Activated CD4-positive, alpha-beta T cell treated with anti-CD3 and anti-CD28 coated beads, Interleukin-2, amount 10 ng/mL, durations not matched to agents 7 days and 5 days (primary cell): ENCODE results near the gene MTRFR. TPM values are rescaled to one million over a fixed set of nuclear protein-coding genes. Genes with fewer than 3 reads are reported as not detected.
A peak's percentile ranks its signal among the peaks of the same experiment; 100 is the strongest.
"Not testable (repeated sequence)": the region's sequence is repeated elsewhere in the genome, so short reads cannot be mapped to it uniquely, and the experiment has no call there.

Experiments used
- CTCF ChIA-PET: fragments of 350-600 bp; sonication (Branson Sonifier 250); formaldehyde crosslinking; loops from one replicate; lab custom pipeline; 2021; ENCODE audit warnings: antibody characterized with exemption; lab: Charles Lee
- POLR2A ChIA-PET: fragments of 350-600 bp; sonication (Branson Sonifier 250); formaldehyde crosslinking; loops from one replicate; lab custom pipeline; 2021; ENCODE audit warnings: antibody characterized with exemption; lab: Charles Lee
- DNase-seq: peaks from one replicate; pipeline ENCODE4 v3.0.0-alpha.2; 2020
- H3K27ac Mint-ChIP-seq: one replicate; pipeline ENCODE4 v1.8.0; 2021; ENCODE audit warnings: mild to moderate bottlenecking, moderate library complexity, mixed read lengths
- H3K27me3 Mint-ChIP-seq: one replicate; pipeline ENCODE4 v1.8.0; 2021; ENCODE audit warnings: mixed read lengths
- H3K36me3 Mint-ChIP-seq: one replicate; pipeline ENCODE4 v1.8.0; 2021; ENCODE audit warnings: low read depth, mixed read lengths
- H3K4me1 Mint-ChIP-seq: one replicate; pipeline ENCODE4 v1.8.0; 2021; ENCODE audit warnings: mixed read lengths
- H3K4me3 Mint-ChIP-seq: one replicate; pipeline ENCODE4 v1.8.0; 2021; ENCODE audit warnings: mild to moderate bottlenecking, moderate library complexity, mixed read lengths
- H3K9me3 Mint-ChIP-seq: one replicate; pipeline ENCODE4 v1.8.0; 2021; ENCODE audit warnings: mixed read lengths
- total RNA-seq, 2 experiments: library from RNA; stranded (reverse); gene quantifications; one replicate each; pipeline ENCODE4 v1.2.3, GENCODE V29; 2021

Gene MTRFR
- total RNA-seq: 10 to 100 TPM; 29.2 to 30.8 TPM

DNA sequence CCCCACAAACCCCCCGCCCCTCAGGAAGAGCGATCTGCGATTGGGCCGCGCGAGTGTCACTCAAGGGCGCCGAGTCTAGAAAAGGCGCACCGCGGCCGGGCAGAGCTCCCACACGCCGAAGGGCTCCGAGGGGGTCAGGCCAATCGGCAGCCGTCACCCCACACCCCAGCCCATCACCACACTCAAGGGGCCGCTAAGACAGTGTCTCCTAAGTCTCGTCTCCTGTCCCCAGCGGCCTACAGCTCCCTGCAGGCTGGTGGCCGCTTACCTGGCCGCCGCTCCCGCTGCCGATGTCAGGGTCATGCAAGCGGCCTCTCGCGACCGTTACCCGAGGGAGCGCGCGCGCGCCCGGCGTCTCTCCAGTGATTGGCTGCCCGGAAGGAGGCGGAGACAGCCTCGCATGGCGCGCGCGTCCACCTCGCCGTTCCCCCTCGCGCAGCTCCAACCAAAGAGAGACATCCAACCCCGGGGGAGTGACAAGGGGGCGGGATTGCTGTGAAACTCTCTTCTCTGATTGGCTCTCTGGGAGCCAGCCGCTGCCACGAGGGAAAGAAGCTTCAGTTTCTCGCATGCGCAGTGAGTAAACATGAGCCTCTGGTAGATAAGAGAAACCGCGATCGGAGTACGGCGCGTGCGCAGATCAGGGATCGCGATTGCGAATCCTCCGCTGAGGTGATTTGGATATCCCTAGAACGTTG is at the start of gene MTRFR, which contains the start of gene MPHOSPH9:
TSS of gene MTRFR (plus strand) at position 630 of the 698 bp plus-strand sequence. CDS start 20,239 bp downstream, outside the sequence.
TSS of gene MPHOSPH9 (minus strand) at position 335 of the 698 bp plus-strand sequence. CDS start 2,777 bp downstream, outside the sequence.
- Mint-ChIP-seq H3K27me3 (no peaks in the 10 kb centered on the region), H3K27ac (peak within 1 kb of the TSS; percentile 99), H3K9me3 (no peaks in the 10 kb centered on the region), H3K36me3 (peaks cover 44% of the 10 kb centered on the region), H3K4me3 (peak within 1 kb of the TSS; percentile 95), H3K4me1 (peaks cover 61% of the 10 kb centered on the region)
- POLR2A ChIA-PET: interaction anchor here (0.6 to 2.5 kb wide), 17 partner anchors 10 to 1709 kb away, joined by 3 to 19 read pairs (median 4); partner anchors contain the start of gene OGFOD2
- DNase-seq: peak; percentile 100
- CTCF ChIA-PET: interaction anchor here (0.6 to 3.5 kb wide), 17 partner anchors 8 to 372 kb away, joined by 3 to 26 read pairs (median 3); no protein-coding TSS in a partner anchor

GRCh38 chr12:123187637-123188036 is 45.6 kb upstream of the MTRFR start:
- no peak for DNase-seq
- Mint-ChIP-seq H3K27me3 (no peaks in the 10 kb centered on the region), H3K9me3 (no peaks in the 10 kb centered on the region), H3K27ac (no peak overlapping the region), H3K4me1 (peaks cover 2% of the 10 kb centered on the region), H3K36me3 (peaks cover 53% of the 10 kb centered on the region), H3K4me3 (no peak overlapping the region)
- CTCF ChIA-PET: interaction anchor here (0.5 to 2.1 kb wide), 2 partner anchors 27 to 704 kb away, joined by 3 to 6 read pairs; no protein-coding TSS in a partner anchor
- POLR2A ChIA-PET: no interaction called here

DNA sequence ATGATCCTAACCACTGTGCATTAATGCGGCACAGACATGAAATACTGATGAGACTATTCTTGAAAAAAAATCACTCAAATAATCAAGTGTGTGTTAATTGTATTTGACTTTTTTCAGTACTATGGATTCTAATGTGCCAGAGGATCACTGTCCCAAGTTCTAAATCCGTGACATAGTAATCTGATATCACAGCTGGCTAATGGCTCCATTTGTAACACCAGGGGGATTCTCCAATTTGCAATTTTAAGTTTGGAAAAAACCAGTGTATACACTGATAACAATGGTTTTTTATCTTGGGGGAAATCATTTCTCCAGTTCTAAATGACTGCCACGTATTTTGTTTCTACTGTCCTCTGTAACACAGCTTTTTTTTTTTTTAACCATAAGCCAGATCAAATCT is 33.3 kb upstream of the MTRFR start:
- no peak for DNase-seq
- ChIA-PET POLR2A (no interaction called here), CTCF (interaction anchor here (1.1 to 1.5 kb wide), 3 partner anchors 9 to 38 kb away, joined by 3 to 5 read pairs (median 3); no protein-coding TSS in a partner anchor)
- Mint-ChIP-seq H3K4me3 (no peak overlapping the region), H3K36me3 (peaks cover 56% of the 10 kb centered on the region), H3K4me1 (peaks cover 24% of the 10 kb centered on the region), H3K27me3 (no peaks in the 10 kb centered on the region), H3K9me3 (no peaks in the 10 kb centered on the region), H3K27ac (peak overlapping the region; percentile 32)

DNA sequence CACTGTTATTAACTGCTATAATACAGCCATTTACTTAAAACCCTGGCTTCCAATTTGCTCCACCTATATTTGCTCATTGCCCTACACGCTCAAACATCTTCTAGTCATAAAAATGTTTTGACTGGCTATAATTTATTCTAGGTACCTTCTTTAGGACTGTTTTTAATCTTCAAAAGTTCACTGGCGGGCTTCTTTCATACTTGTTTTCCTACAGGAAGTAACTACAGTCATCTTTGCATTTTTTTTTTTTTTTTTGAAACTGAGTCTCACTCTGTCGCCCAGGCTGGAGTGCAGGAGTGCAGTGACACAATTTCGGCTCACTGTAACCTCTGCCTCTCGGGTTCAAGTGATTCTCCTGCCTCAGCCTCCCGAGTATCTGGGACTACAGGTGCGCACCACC is 32.8 kb upstream of the MTRFR start:
- H3K4me3 Mint-ChIP-seq: no peak overlapping the region
- H3K27ac Mint-ChIP-seq: peak overlapping the region; percentile 86
- POLR2A ChIA-PET: no interaction called here
- DNase-seq: no peak
- no peaks in the 10 kb centered on the region for H3K9me3 Mint-ChIP-seq
- H3K27me3 Mint-ChIP-seq: no peaks in the 10 kb centered on the region
- peaks cover 60% of the 10 kb centered on the region for H3K36me3 Mint-ChIP-seq
- CTCF ChIA-PET: interaction anchor here (1.1 to 1.4 kb wide), 3 partner anchors 34 to 80 kb away, joined by 3 to 5 read pairs (median 3); no protein-coding TSS in a partner anchor
- peaks cover 24% of the 10 kb centered on the region for H3K4me1 Mint-ChIP-seq

GRCh38 chr12:123206794-123207193 is 26.4 kb upstream of the MTRFR start:
- DNase-seq, H3K27me3 Mint-ChIP-seq, H3K4me3 Mint-ChIP-seq, H3K4me1 Mint-ChIP-seq, CTCF ChIA-PET, H3K9me3 Mint-ChIP-seq, H3K27ac Mint-ChIP-seq, POLR2A ChIA-PET: not testable (repeated sequence)
- H3K36me3 Mint-ChIP-seq: peaks cover 57% of the 10 kb centered on the region

DNA sequence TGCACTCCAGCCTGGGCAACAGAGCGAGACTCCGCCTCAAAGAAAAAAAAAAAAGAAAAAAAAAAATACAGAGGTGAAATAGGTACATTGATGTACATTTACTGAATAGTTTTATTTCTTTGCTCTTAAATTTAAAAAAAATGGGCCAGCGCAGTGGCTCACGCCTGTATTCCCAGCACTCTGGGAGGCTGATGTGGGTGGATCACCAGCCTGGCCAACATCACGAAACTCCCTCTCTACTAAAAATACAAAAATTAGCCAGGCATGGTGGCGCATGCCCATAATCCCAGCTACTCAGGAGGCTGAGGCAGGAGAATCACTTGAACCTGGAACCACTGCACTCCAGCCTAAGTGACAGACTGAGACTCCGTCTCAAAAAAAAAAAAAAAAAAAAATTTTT is 25.4 kb upstream of the MTRFR start:
- H3K4me3 Mint-ChIP-seq, POLR2A ChIA-PET, H3K27me3 Mint-ChIP-seq, H3K9me3 Mint-ChIP-seq, H3K4me1 Mint-ChIP-seq, H3K27ac Mint-ChIP-seq, DNase-seq: not testable (repeated sequence)
- H3K36me3 Mint-ChIP-seq: peaks cover 53% of the 10 kb centered on the region
- CTCF ChIA-PET: interaction anchor here (0.6 to 0.7 kb wide), 4 partner anchors 20 to 693 kb away, joined by 3 to 7 read pairs (median 4); no protein-coding TSS in a partner anchor

- peaks cover 50% of the 10 kb centered on the region for H3K36me3 Mint-ChIP-seq
- peaks cover 49% of the 10 kb centered on the region for H3K4me1 Mint-ChIP-seq
- no peaks in the 10 kb centered on the region for H3K9me3 Mint-ChIP-seq
- ChIA-PET CTCF (interaction anchor here (0.8 to 2.7 kb wide), 6 partner anchors 9 to 180 kb away, joined by 3 to 26 read pairs (median 4); partner anchors contain the start of genes MPHOSPH9 and MTRFR), POLR2A (interaction anchor here (0.6 to 1.9 kb wide), 2 partner anchors 10 to 654 kb away, joined by 14 to 15 read pairs; partner anchors contain the start of genes MPHOSPH9 and MTRFR)
- H3K27ac Mint-ChIP-seq: peak overlapping the region; percentile 96
- no peaks in the 10 kb centered on the region for H3K27me3 Mint-ChIP-seq
- DNase-seq: peak; percentile 74
- peak overlapping the region; percentile 64 for H3K4me3 Mint-ChIP-seq
Observed at GRCh38 chr12:123223241-123223668, 10.0 kb upstream of the MTRFR start.

DNA sequence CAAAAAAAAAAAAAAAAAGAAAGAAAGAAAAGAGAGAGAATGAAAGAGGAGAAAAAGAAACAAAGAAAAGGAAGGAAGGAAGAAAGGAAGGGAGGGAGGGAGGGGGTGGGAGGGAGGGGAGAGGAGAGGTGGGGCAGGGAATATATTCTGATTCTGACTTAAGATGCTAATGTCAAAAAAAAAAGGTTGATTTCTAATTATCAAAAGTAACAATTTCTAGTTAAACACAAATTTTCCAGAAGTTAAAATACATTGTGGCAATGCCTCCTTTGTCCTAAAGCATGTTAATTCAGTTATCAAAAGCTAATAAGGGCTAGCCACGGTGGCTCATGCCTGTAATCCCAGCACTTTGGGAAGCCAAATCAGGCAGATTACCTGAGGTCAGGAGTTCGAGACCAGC is 7.8 kb upstream of the MTRFR start:
- H3K4me3 Mint-ChIP-seq: no peak overlapping the region
- ChIA-PET CTCF (interaction anchor here (0.7 to 1.2 kb wide), 3 partner anchors 8 to 251 kb away, joined by 3 to 6 read pairs (median 4); partner anchors contain the start of genes MPHOSPH9 and MTRFR), POLR2A (interaction anchor here (0.6 kb wide), 1 partner anchor 13 kb away, joined by 3 read pairs; no protein-coding TSS in a partner anchor)
- H3K4me1 Mint-ChIP-seq: peaks cover 65% of the 10 kb centered on the region
- no peak overlapping the region for H3K27ac Mint-ChIP-seq
- H3K9me3 Mint-ChIP-seq: no peaks in the 10 kb centered on the region
- H3K27me3 Mint-ChIP-seq: no peaks in the 10 kb centered on the region
- DNase-seq: no peak
- peaks cover 50% of the 10 kb centered on the region for H3K36me3 Mint-ChIP-seq

GRCh38 chr12:123227581-123228258 is 5.5 kb upstream of the MTRFR start:
- no peaks in the 10 kb centered on the region for H3K27me3 Mint-ChIP-seq
- H3K36me3 Mint-ChIP-seq: peaks cover 40% of the 10 kb centered on the region

GRCh38 chr12:123229051-123229450 is 4.2 kb upstream of the MTRFR start:
- no peaks in the 10 kb centered on the region for H3K9me3 Mint-ChIP-seq
- peaks cover 41% of the 10 kb centered on the region for H3K36me3 Mint-ChIP-seq
- ChIA-PET CTCF (interaction anchor here (0.8 to 1.3 kb wide), 3 partner anchors 9 to 38 kb away, joined by 3 to 8 read pairs (median 5); no protein-coding TSS in a partner anchor), POLR2A (no interaction called here)
- peak overlapping the region; percentile 67 for H3K4me3 Mint-ChIP-seq
- DNase-seq: no peak
- peak overlapping the region; percentile 85 for H3K27ac Mint-ChIP-seq
- H3K4me1 Mint-ChIP-seq: peaks cover 61% of the 10 kb centered on the region
- H3K27me3 Mint-ChIP-seq: no peaks in the 10 kb centered on the region

More at GRCh38 chr12:123227581-123228258, 5.5 kb upstream of the MTRFR start:
- CTCF ChIA-PET: interaction anchor here (0.6 to 2.1 kb wide), 2 partner anchors 10 to 19 kb away, joined by 3 to 7 read pairs; no protein-coding TSS in a partner anchor
- POLR2A ChIA-PET: no interaction called here
- Mint-ChIP-seq H3K9me3 (no peaks in the 10 kb centered on the region), H3K27ac (peak overlapping the region; percentile 20), H3K4me3 (no peak overlapping the region), H3K4me1 (peaks cover 68% of the 10 kb centered on the region)
- no peak for DNase-seq

DNA sequence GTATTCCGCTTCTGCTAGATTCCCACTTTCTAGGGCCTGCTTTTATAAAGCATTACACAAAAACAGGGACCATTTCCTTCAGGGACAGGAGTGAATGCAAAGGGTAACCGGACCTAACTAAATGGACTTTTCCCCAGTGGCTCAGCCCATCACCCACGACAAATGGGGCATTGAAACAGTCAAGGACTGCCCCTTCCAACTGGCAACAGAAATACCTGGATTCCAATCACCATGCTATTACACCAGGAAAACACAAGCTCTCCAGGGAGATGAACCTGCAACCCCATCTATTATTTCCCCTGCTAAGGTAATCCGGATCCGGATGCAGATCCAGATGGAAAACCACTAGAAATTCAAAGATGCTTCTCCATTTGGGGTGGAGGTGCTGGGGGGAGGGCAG is 1.3 kb upstream of the MTRFR start:
- Mint-ChIP-seq H3K27me3 (no peaks in the 10 kb centered on the region), H3K36me3 (peaks cover 47% of the 10 kb centered on the region), H3K4me1 (peaks cover 58% of the 10 kb centered on the region)

GRCh38 chr12:123232472-123232806 is 797 bp upstream of the MTRFR start:
- CTCF ChIA-PET: interaction anchor here (0.6 to 3.5 kb wide), 14 partner anchors 10 to 372 kb away, joined by 3 to 26 read pairs (median 3); no protein-coding TSS in a partner anchor
- Mint-ChIP-seq H3K27me3 (no peaks in the 10 kb centered on the region), H3K36me3 (peaks cover 47% of the 10 kb centered on the region), H3K4me3 (peak overlapping the region; percentile 95), H3K9me3 (no peaks in the 10 kb centered on the region), H3K27ac (peak overlapping the region; percentile 99), H3K4me1 (peaks cover 61% of the 10 kb centered on the region)
- POLR2A ChIA-PET: interaction anchor here (0.6 to 2.5 kb wide), 13 partner anchors 9 to 1710 kb away, joined by 3 to 19 read pairs (median 4); partner anchors contain the start of gene OGFOD2
- DNase-seq: peak; percentile 18

More for the DNA sequence above, 1.3 kb upstream of the MTRFR start:
- CTCF ChIA-PET: interaction anchor here (1.1 to 3.5 kb wide), 5 partner anchors 9 to 371 kb away, joined by 3 to 26 read pairs (median 4); no protein-coding TSS in a partner anchor
- DNase-seq: no peak
- H3K4me3 Mint-ChIP-seq: peak overlapping the region; percentile 95
- no peaks in the 10 kb centered on the region for H3K9me3 Mint-ChIP-seq
- peak overlapping the region; percentile 99 for H3K27ac Mint-ChIP-seq
- POLR2A ChIA-PET: interaction anchor here (0.8 to 2.5 kb wide), 5 partner anchors 9 to 1710 kb away, joined by 3 to 15 read pairs (median 5); no protein-coding TSS in a partner anchor
